A549 (cell line): Measurements from ENCODE around the gene PIP5K1B. TPM values are rescaled to one million over a fixed set of nuclear protein-coding genes. Genes with fewer than 3 reads are reported as not detected.

Experiments used
- ATAC-seq, 2 experiments: fragments of 200-7000 bp in 1 of 2; fragments of >200 bp in 1 of 2; cut with Nextera tagmentation in 1 of 2; cut with Tn5 transposase in 1 of 2; 3 replicates each; pipeline versions ENCODE4 v1.8.0 to v1.9.1; 2018 to 2020; ENCODE audit warnings: mild to moderate bottlenecking in 1 of 2, moderate library complexity in 1 of 2
- CTCF ChIA-PET: fragments of 300-600 bp; sonication (Branson Sonifier 250); formaldehyde crosslinking; extraction: SDS; loops from one replicate; lab custom pipeline; 2021; ENCODE audit warnings: antibody characterized with exemption, inconsistent platforms; lab: Yijun Ruan, JAX
- POLR2A ChIA-PET: fragments of 350-600 bp; formaldehyde crosslinking; extraction: SDS; loops from one replicate; lab custom pipeline; 2021; ENCODE audit warnings: antibody characterized with exemption, inconsistent platforms; lab: Yijun Ruan, JAX
- DNase-seq, 2 experiments: peaks; one replicate each; pipeline versions ENCODE4 v3.0.0 to v3.0.0-alpha.2; 2011 to 2016; ENCODE audit warnings: low read depth in 1 of 2, low spot score in 1 of 2
- FAIRE-seq: peaks from 2 replicates; lab custom pipeline; 2011; peaks lifted over from hg19 to GRCh38; lab: Jason Lieb, UNC
- H3K27ac ChIP-seq, 2 experiments: fragments of >200 bp; sonication (Bioruptor Twin); formaldehyde crosslinking; 3 replicates each; pipeline ENCODE4 v1.5.1; 2016 to 2017
- H3K4me1 ChIP-seq: fragments of >200 bp; sonication (Bioruptor Twin); formaldehyde crosslinking; 3 replicates; pipeline ENCODE4 v1.6.1; 2016
- H3K4me2 ChIP-seq: fragments of >200 bp; sonication (Bioruptor Twin); formaldehyde crosslinking; 3 replicates; pipeline ENCODE4 v1.6.1; 2016
- H3K4me3 ChIP-seq: fragments of >200 bp; sonication (Bioruptor Twin); formaldehyde crosslinking; 3 replicates; pipeline ENCODE4 v1.5.1; 2016
- H3K9me3 ChIP-seq: fragments of >200 bp; sonication (Bioruptor Twin); formaldehyde crosslinking; 3 replicates; pipeline ENCODE4 v1.6.1; 2016
- BCL3 ChIP-seq: fragments of >200 bp; sonication (Bioruptor Twin); formaldehyde crosslinking; IDR thresholded peaks from 3 replicates; pipeline ENCODE4 v1.6.1; 2016
- BHLHE40 ChIP-seq: IDR thresholded peaks from 2 replicates; pipeline ENCODE4 v1.6.1; 2012; ENCODE audit warnings: low read depth, low read length, inconsistent platforms
- CBX2 ChIP-seq: fragments of 200-600 bp; sonication (generic); IDR thresholded peaks from 2 replicates; pipeline ENCODE4 v1.6.1; 2016; ENCODE audit warnings: low read depth, mild to moderate bottlenecking, borderline replicate concordance
- CBX8 ChIP-seq: fragments of 200-600 bp; sonication (generic); IDR thresholded peaks from 2 replicates; pipeline ENCODE4 v1.6.1; 2016
- CTCF ChIP-seq: fragments of >200 bp; sonication (Bioruptor Twin); formaldehyde crosslinking; IDR thresholded peaks from 3 replicates; pipeline ENCODE4 v1.5.1; 2016
- EHF ChIP-seq: fragments of 250-450 bp; sonication (Bioruptor Pico); IDR thresholded peaks from 2 replicates; pipeline ENCODE4 v1.5.0; 2020; ENCODE audit warnings: mild to moderate bottlenecking
- EHMT2 ChIP-seq: fragments of 200-600 bp; sonication (generic); IDR thresholded peaks from 2 replicates; pipeline ENCODE4 v1.6.1; 2016; ENCODE audit warnings: antibody characterized with exemption, low read depth, mild to moderate bottlenecking, moderate library complexity
- EP300 ChIP-seq, 2 experiments: fragments of >200 bp; sonication (Bioruptor Twin); formaldehyde crosslinking; IDR thresholded peaks; 2 replicates in 1 of 2; 3 replicates in 1 of 2; pipeline ENCODE4 v1.6.1; 2016 to 2017
- FOXS1 ChIP-seq: fragments of 250-450 bp; sonication (Bioruptor Pico); IDR thresholded peaks from 2 replicates; pipeline ENCODE4 v1.5.0; 2020; ENCODE audit warnings: mild to moderate bottlenecking, moderate library complexity
- HEYL ChIP-seq: fragments of 250-450 bp; sonication (Bioruptor Pico); IDR thresholded peaks from 2 replicates; pipeline ENCODE4 v1.8.0; 2021; ENCODE audit warnings: mild to moderate bottlenecking, moderate library complexity
- HOXB13 ChIP-seq: fragments of 250-450 bp; sonication (Bioruptor Pico); IDR thresholded peaks from 2 replicates; pipeline ENCODE4 v1.5.0; 2020; ENCODE audit warnings: low read depth, mild to moderate bottlenecking, moderate library complexity
- JUN ChIP-seq, 2 experiments: fragments of >200 bp; sonication (Bioruptor Twin); formaldehyde crosslinking; IDR thresholded peaks; 2 replicates in 1 of 2; 3 replicates in 1 of 2; pipeline ENCODE4 v1.6.1; 2016 to 2017
- KDM1A ChIP-seq: fragments of 200-600 bp; sonication (generic); IDR thresholded peaks from 2 replicates; pipeline ENCODE4 v1.6.1; 2016; ENCODE audit warnings: low read depth, mild to moderate bottlenecking
- KDM5A ChIP-seq: fragments of 200-600 bp; sonication (generic); IDR thresholded peaks from 2 replicates; pipeline ENCODE4 v1.6.1; 2016; ENCODE audit warnings: antibody characterized with exemption, mild to moderate bottlenecking
- NFE2L2 ChIP-seq: fragments of 150-350 bp; conservative IDR thresholded peaks from 2 replicates; pipeline ENCODE4 v1.6.1; 2014; ENCODE audit warnings: low read length
- NPAS2 ChIP-seq: fragments of 250-450 bp; sonication (Bioruptor Pico); IDR thresholded peaks from 2 replicates; pipeline ENCODE4 v1.8.0; 2022; ENCODE audit warnings: mild to moderate bottlenecking, moderate library complexity, borderline replicate concordance
- PHF8 ChIP-seq: fragments of 200-600 bp; sonication (generic); IDR thresholded peaks from 2 replicates; pipeline ENCODE4 v1.6.1; 2016; ENCODE audit warnings: low read depth, mild to moderate bottlenecking, antibody characterized with exemption, moderate library complexity, borderline replicate concordance
- RAD21 ChIP-seq, 2 experiments: fragments of >200 bp in 1 of 2; sonication (Bioruptor Twin) in 1 of 2; formaldehyde crosslinking in 1 of 2; IDR thresholded peaks in 1 of 2; conservative IDR thresholded peaks in 1 of 2; 2 replicates in 1 of 2; 3 replicates in 1 of 2; pipeline ENCODE4 v1.6.1; 2012 to 2018; ENCODE audit warnings: inconsistent platforms in 1 of 2
- RCOR1 ChIP-seq: fragments of 150-350 bp; IDR thresholded peaks from 2 replicates; pipeline ENCODE4 v1.6.1; 2014; ENCODE audit warnings: antibody characterized with exemption, low read length, low read depth
- RFX5 ChIP-seq: fragments of 450-650 bp; IDR thresholded peaks from 2 replicates; pipeline ENCODE4 v1.7.1; 2014; ENCODE audit warnings: antibody characterized with exemption, mild to moderate bottlenecking, moderate library complexity
- ZC3H11A ChIP-seq: fragments of 450-650 bp; IDR thresholded peaks from 2 replicates; pipeline ENCODE4 v1.6.1; 2014; ENCODE audit warnings: antibody characterized with exemption, mild to moderate bottlenecking
- ZSCAN20 ChIP-seq: fragments of 250-450 bp; sonication (Bioruptor Pico); IDR thresholded peaks from 2 replicates; pipeline ENCODE4 v1.8.0; 2022; ENCODE audit warnings: mild to moderate bottlenecking, moderate library complexity
- WGBS: methylation state at CpG from one replicate; pipeline ENCODE4 v1.1.6; 2017; ENCODE audit errors: missing lambda C conversion rate; 5-methylcytosine and 5-hydroxymethylcytosine counted together
- polyA plus RNA-seq, 4 experiments: library from polyadenylated mRNA; depleted of rRNA in 3 of 4; stranded (reverse); fragments of >200 nt; fragmentation: RNase III in 1 of 4; extraction: RNeasy Plus Mini Kit Qiagen cat#74134 plus additional on column Dnase treatment in 1 of 4; gene quantifications; 2 replicates in 3 of 4; 3 replicates in 1 of 4; pipeline ENCODE4 v1.2.3, GENCODE V29; 2011 to 2017
- TF ChIP-seq, protein P1 (sequence below): fragments of 450-650 bp; IDR thresholded peaks from 2 replicates; pipeline ENCODE4 v1.6.1; 2014; ENCODE audit warnings: antibody characterized with exemption
- TF ChIP-seq, protein P2 (sequence below): IDR thresholded peaks from 2 replicates; pipeline ENCODE4 v1.6.1; 2012
- TF ChIP-seq, protein P3 (sequence below): fragments of 200-600 bp; sonication (generic); IDR thresholded peaks from 2 replicates; pipeline ENCODE4 v1.6.1; 2016; ENCODE audit warnings: antibody characterized with exemption, mild to moderate bottlenecking, moderate library complexity

The PIP5K1B gene
- polyA plus RNA-seq, 2 of the 4 experiments (the other 2 are of a cell fraction), result not detected

- TF ChIP-seq, protein P1, sequence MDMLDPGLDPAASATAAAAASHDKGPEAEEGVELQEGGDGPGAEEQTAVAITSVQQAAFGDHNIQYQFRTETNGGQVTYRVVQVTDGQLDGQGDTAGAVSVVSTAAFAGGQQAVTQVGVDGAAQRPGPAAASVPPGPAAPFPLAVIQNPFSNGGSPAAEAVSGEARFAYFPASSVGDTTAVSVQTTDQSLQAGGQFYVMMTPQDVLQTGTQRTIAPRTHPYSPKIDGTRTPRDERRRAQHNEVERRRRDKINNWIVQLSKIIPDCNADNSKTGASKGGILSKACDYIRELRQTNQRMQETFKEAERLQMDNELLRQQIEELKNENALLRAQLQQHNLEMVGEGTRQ, result no peak
Measured at GRCh38 chr9:68978501-68978900, 273.5 kb downstream of the PIP5K1B start (continued).

DNA sequence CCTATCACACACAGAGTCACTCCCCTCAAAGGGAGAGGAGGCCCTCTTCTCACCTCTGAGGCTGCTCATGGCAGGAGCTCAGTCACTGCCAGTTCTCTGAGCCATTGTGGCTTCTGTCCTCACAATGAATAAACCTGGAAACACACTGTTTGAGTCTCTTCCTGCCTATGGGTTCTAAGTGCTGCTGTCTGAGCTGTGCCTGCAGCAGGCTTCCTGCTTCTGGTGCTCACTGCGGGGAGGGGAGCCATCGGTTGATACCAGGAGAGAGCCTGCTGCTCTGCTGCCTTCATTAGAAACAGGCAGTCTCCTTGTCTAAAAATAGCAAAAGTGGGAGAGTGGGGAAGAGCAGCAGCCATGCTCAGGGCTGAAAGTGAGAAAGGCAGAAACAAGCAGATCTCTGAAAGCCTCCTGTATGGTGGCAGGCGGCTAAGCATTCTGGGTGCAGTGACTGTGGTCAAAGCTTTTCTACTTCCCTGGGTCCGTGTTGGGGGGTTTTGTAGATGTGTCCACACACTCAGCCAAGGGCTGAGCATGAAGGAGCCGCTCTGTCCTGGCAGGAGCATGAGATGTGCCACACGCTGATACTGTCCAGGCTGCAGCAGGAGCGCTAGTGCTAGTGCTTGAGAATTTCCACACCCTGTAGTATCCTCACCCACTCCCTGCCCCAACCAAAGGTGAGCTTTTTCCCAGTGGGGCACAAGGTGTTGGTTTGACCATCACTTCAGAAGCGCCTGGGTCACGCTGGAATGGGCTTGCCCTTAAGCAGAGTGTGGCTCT lies 274.7 kb downstream of the PIP5K1B start:
- Histone ChIP-seq H3K4me3 (no peak overlapping the region), H3K4me2 (no peak overlapping the region), H3K27ac (no peak overlapping the region), H3K4me1 (no peaks in the 10 kb centered on the region), H3K9me3 (no peaks in the 10 kb centered on the region)
- DNase-seq, result no peak
- TF ChIP-seq NFE2L2, result no peak
- no peak for TF ChIP-seq BHLHE40
- no peak for TF ChIP-seq KDM5A
- TF ChIP-seq JUN (IDR thresholded peaks at IDR 0.05), result no peak
- TF ChIP-seq CBX2, result no peak
- TF ChIP-seq EHMT2, result no peak
- no peak for TF ChIP-seq ZSCAN20
- ChIA-PET POLR2A (no interaction called here), CTCF (interaction anchor here (0.6 to 1.4 kb wide), 3 partner anchors 9 to 256 kb away, joined by 3 to 4 read pairs (median 3); no protein-coding TSS in a partner anchor)
- FAIRE-seq, result no peak
- no peak for ATAC-seq
- WGBS, result 56% methylated on average over 9 of the region's 9 CpGs

- no peak for TF ChIP-seq KDM1A
- no peak for TF ChIP-seq BCL3
- no peak for TF ChIP-seq BHLHE40
- TF ChIP-seq, protein P2, sequence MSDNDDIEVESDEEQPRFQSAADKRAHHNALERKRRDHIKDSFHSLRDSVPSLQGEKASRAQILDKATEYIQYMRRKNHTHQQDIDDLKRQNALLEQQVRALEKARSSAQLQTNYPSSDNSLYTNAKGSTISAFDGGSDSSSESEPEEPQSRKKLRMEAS, result no peak
- no peak for TF ChIP-seq FOXS1
- TF ChIP-seq HOXB13, result no peak
- no peak for TF ChIP-seq ZC3H11A
- no peak for TF ChIP-seq EHF (CRISPR knock-in tag)
- TF ChIP-seq RCOR1, result no peak
- TF ChIP-seq EHMT2, result no peak
- no peak for TF ChIP-seq NPAS2 (CRISPR knock-in tag)
- no peak for TF ChIP-seq RFX5
- TF ChIP-seq EP300 (IDR thresholded peaks at IDR 0.05), result no peak
- no peak for TF ChIP-seq HEYL (CRISPR knock-in tag)
- no peak for TF ChIP-seq CBX8
- Histone ChIP-seq H3K27ac (no peak overlapping the region), H3K9me3 (no peaks in the 10 kb centered on the region), H3K4me2 (no peak overlapping the region), H3K4me3 (no peak overlapping the region), H3K4me1 (no peaks in the 10 kb centered on the region)
- no peak for FAIRE-seq
- CTCF ChIA-PET, result interaction anchor here (0.6 to 1.4 kb wide), 2 partner anchors 9 to 257 kb away, joined by 3 to 4 read pairs; no protein-coding TSS in a partner anchor
- POLR2A ChIA-PET, result no interaction called here
- WGBS, result 57% methylated on average over 3 of the region's 3 CpGs
- DNase-seq, result no peak
- no peak for ATAC-seq
Measured at GRCh38 chr9:68980341-68980914, 275.4 kb downstream of the PIP5K1B start.

DNA sequence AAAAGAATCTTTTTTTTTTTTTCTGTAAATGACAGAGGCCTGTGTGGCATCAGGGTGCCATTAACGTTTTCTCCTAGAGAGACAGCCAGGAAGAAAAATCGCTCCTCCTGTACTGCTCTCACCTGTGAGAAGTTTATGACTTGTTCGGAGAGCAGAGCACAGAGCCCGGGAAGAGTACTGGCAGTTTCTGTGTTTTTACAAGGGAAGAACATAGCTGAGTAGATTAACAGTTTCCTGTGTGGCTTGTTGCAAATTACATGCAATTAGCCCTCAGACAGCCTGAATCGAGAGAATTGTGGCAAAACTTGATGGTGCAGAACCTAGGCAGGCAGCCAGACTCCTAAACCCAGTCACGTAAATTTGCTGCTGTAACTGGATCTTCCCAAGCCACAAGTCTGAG lies 276.7 kb downstream of the PIP5K1B start:
- FAIRE-seq (no peak), ATAC-seq (no peak)

More for the DNA sequence above, 276.7 kb downstream of the PIP5K1B start:
- no peak for DNase-seq
- H3K4me1 ChIP-seq, result no peaks in the 10 kb centered on the region
- ChIA-PET POLR2A (no interaction called here), CTCF (no interaction called here)
- H3K27ac ChIP-seq, result no peak overlapping the region
- H3K4me2 ChIP-seq, result no peak overlapping the region
- no peak for TF ChIP-seq PHF8
- TF ChIP-seq, protein P3, sequence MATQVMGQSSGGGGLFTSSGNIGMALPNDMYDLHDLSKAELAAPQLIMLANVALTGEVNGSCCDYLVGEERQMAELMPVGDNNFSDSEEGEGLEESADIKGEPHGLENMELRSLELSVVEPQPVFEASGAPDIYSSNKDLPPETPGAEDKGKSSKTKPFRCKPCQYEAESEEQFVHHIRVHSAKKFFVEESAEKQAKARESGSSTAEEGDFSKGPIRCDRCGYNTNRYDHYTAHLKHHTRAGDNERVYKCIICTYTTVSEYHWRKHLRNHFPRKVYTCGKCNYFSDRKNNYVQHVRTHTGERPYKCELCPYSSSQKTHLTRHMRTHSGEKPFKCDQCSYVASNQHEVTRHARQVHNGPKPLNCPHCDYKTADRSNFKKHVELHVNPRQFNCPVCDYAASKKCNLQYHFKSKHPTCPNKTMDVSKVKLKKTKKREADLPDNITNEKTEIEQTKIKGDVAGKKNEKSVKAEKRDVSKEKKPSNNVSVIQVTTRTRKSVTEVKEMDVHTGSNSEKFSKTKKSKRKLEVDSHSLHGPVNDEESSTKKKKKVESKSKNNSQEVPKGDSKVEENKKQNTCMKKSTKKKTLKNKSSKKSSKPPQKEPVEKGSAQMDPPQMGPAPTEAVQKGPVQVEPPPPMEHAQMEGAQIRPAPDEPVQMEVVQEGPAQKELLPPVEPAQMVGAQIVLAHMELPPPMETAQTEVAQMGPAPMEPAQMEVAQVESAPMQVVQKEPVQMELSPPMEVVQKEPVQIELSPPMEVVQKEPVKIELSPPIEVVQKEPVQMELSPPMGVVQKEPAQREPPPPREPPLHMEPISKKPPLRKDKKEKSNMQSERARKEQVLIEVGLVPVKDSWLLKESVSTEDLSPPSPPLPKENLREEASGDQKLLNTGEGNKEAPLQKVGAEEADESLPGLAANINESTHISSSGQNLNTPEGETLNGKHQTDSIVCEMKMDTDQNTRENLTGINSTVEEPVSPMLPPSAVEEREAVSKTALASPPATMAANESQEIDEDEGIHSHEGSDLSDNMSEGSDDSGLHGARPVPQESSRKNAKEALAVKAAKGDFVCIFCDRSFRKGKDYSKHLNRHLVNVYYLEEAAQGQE, result no peak
- no peak for TF ChIP-seq RAD21 (conservative IDR thresholded peaks at IDR 0.05 in 1 of 2, IDR thresholded peaks at IDR 0.05 in 1 of 2)
- no peak for TF ChIP-seq CTCF
- no peaks in the 10 kb centered on the region for H3K9me3 ChIP-seq
- WGBS, result 31% methylated on average over 6 of the region's 6 CpGs
- no peak overlapping the region for H3K4me3 ChIP-seq
